GM12878 (cell line): Measurements from ENCODE around the gene ITPR3. TPM values are rescaled to one million over a fixed set of nuclear protein-coding genes. Genes with fewer than 3 reads are reported as not detected.

ENCODE experiments used
- ATAC-seq: fragments of 200-7000 bp; cut with Tn5 transposase; 3 replicates; pipeline ENCODE4 v1.9.1; 2020; ENCODE audit warnings: mild to moderate bottlenecking, moderate library complexity
- BruUV-seq: library from RNA; stranded (reverse); fragments of 400-500 nt; replicated peaks from 2 replicates; lab custom pipeline; 2021; lab: Mats Ljungman, UMichigan
- CTCF ChIA-PET: fragments of 300-600 bp; sonication (Branson Sonifier 250); formaldehyde crosslinking; extraction: SDS; loops from one replicate; lab custom pipeline; 2021; ENCODE audit warnings: inconsistent platforms; lab: Yijun Ruan, JAX
- POLR2A ChIA-PET: fragments of 350-600 bp; formaldehyde crosslinking; extraction: SDS; loops from one replicate; lab custom pipeline; 2021; ENCODE audit warnings: inconsistent platforms; lab: Charles Lee
- RAD21 ChIA-PET: fragments of 300-600 bp; sonication (Branson Sonifier 250); formaldehyde crosslinking; loops from one replicate; lab custom pipeline; 2023; ENCODE audit warnings: antibody characterized with exemption; ENCODE audit not compliant: unreplicated experiment; lab: Charles Lee
- SMC1A ChIA-PET: fragments of 300-600 bp; sonication (Branson Sonifier 250); formaldehyde crosslinking; loops from one replicate; lab custom pipeline; 2023; ENCODE audit not compliant: unreplicated experiment, uncharacterized antibody; lab: Charles Lee
- DNase-seq: peaks from one replicate; pipeline ENCODE4 v3.0.0-alpha.2; 2011; ENCODE audit warnings: low read depth, low spot score
- FAIRE-seq: peaks from 3 replicates; lab custom pipeline; 2011; peaks lifted over from hg19 to GRCh38; lab: Jason Lieb, UNC
- H2AFZ ChIP-seq: 2 replicates; pipeline ENCODE4 v1.6.0; 2011; ENCODE audit warnings: low read depth, low read length, control low read depth; ENCODE audit not compliant: control insufficient read depth
- H3K27ac ChIP-seq: 2 replicates; pipeline ENCODE4 v1.5.1; 2011; ENCODE audit warnings: control low read depth; ENCODE audit not compliant: control insufficient read depth, insufficient read depth
- H3K27me3 ChIP-seq, 2 experiments: replicated peaks in 1 of 2; 2 replicates each; pipeline versions ENCODE4 v1.6.0 to v1.6.1; 2011; ENCODE audit warnings: low read length in 1 of 2; ENCODE audit not compliant: control insufficient read depth in 2 of 2, insufficient read depth in 2 of 2
- H3K36me3 ChIP-seq, 2 experiments: 2 replicates each; pipeline ENCODE4 v1.5.1; 2011; ENCODE audit warnings: low read length in 1 of 2; ENCODE audit not compliant: control insufficient read depth in 2 of 2, insufficient read depth in 2 of 2
- H3K4me1 ChIP-seq: 2 replicates; pipeline ENCODE4 v1.6.1; 2011; ENCODE audit warnings: mild to moderate bottlenecking, low read length, moderate library complexity, mixed read lengths; ENCODE audit not compliant: control insufficient read depth, insufficient read depth
- H3K4me2 ChIP-seq: 2 replicates; pipeline ENCODE4 v1.6.0; 2011; ENCODE audit warnings: control low read depth; ENCODE audit not compliant: control insufficient read depth, insufficient read depth
- H3K4me3 ChIP-seq: fragments of 200-600 bp; sonication (generic); 2 replicates; pipeline ENCODE4 v1.5.1; 2016
- H3K79me2 ChIP-seq: 2 replicates; pipeline ENCODE4 v1.6.0; 2011; ENCODE audit warnings: low read length; ENCODE audit not compliant: control insufficient read depth, insufficient read depth
- H3K9ac ChIP-seq: 2 replicates; pipeline ENCODE4 v1.8.0; 2011; ENCODE audit warnings: low read length, control low read depth, mixed read lengths; ENCODE audit not compliant: control insufficient read depth, insufficient read depth
- H3K9me3 ChIP-seq: replicated peaks from 3 replicates; pipeline ENCODE4 v1.5.1; 2011; ENCODE audit warnings: mild to moderate bottlenecking, low read length; ENCODE audit not compliant: control insufficient read depth, insufficient read depth
- H4K20me1 ChIP-seq: 2 replicates; pipeline ENCODE4 v1.6.0; 2011; ENCODE audit not compliant: control insufficient read depth, insufficient read depth
- EED ChIP-seq: sonication (generic); IDR thresholded peaks from 2 replicates; pipeline ENCODE4 v1.6.1; 2016; ENCODE audit warnings: antibody characterized with exemption, low read depth
- FOXK2 ChIP-seq: fragments of 450-650 bp; IDR thresholded peaks from 2 replicates; pipeline ENCODE4 v1.6.1; 2017; ENCODE audit warnings: mild to moderate bottlenecking, moderate library complexity
- HDAC6 ChIP-seq: fragments of 200-600 bp; sonication (generic); IDR thresholded peaks from one replicate; pipeline ENCODE4 v1.8.0; 2017; ENCODE audit warnings: antibody characterized with exemption; ENCODE audit not compliant: unreplicated experiment
- IKZF2 ChIP-seq, 2 experiments: fragments of 450-650 bp; IDR thresholded peaks; 2 replicates each; pipeline ENCODE4 v1.6.1; 2017; ENCODE audit warnings: mild to moderate bottlenecking in 2 of 2, moderate library complexity in 2 of 2
- MEF2B ChIP-seq: fragments of 450-650 bp; IDR thresholded peaks from 2 replicates; pipeline ENCODE4 v1.6.1; 2018; ENCODE audit warnings: mild to moderate bottlenecking, moderate library complexity; ENCODE audit not compliant: partially characterized antibody, poor library complexity, severe bottlenecking
- NR2C1 ChIP-seq: fragments of 450-650 bp; IDR thresholded peaks from 2 replicates; pipeline ENCODE4 v1.6.1; 2017; ENCODE audit warnings: antibody characterized with exemption, mild to moderate bottlenecking, moderate library complexity
- POLR2AphosphoS5 ChIP-seq: IDR thresholded peaks from 2 replicates; pipeline ENCODE4 v1.6.1; 2011; ENCODE audit warnings: mild to moderate bottlenecking, low read length, inconsistent platforms
- RAD21 ChIP-seq: IDR thresholded peaks from 2 replicates; pipeline ENCODE4 v1.6.1; 2011; ENCODE audit warnings: mild to moderate bottlenecking, low read depth, low read length, moderate library complexity; ENCODE audit not compliant: insufficient read depth
- RUNX3 ChIP-seq: IDR thresholded peaks from 2 replicates; pipeline ENCODE4 v1.6.1; 2012; ENCODE audit warnings: low read length, inconsistent platforms
- SREBF2 ChIP-seq: IDR thresholded peaks from 2 replicates; pipeline ENCODE4 v1.6.1; 2012; ENCODE audit warnings: mild to moderate bottlenecking, low read length
- TCF12 ChIP-seq: IDR thresholded peaks from 2 replicates; pipeline ENCODE4 v1.6.1; 2011; ENCODE audit warnings: low read depth, mild to moderate bottlenecking, low read length
- YY1 ChIP-seq: IDR thresholded peaks from 2 replicates; pipeline ENCODE4 v1.6.1; 2011; ENCODE audit warnings: low read depth, mild to moderate bottlenecking, low read length
- ZNF24 ChIP-seq: fragments of 450-650 bp; IDR thresholded peaks from 2 replicates; pipeline ENCODE4 v1.6.1; 2017; ENCODE audit warnings: antibody characterized with exemption, mild to moderate bottlenecking
- WGBS: methylation state at CpG from one replicate; pipeline ENCODE4 v1.1.6; 2016; ENCODE audit warnings: low lambda C conversion rate; ENCODE audit not compliant: insufficient replicate concordance, insufficient coverage; ENCODE audit errors: missing lambda C conversion rate; 5-methylcytosine and 5-hydroxymethylcytosine counted together
- in situ Hi-C: fragments of 300-500 bp; cut with MboI; formaldehyde crosslinking; loops from 9 replicates; pipeline ENCODE4 v1.14.3; 2018; ENCODE audit warnings: mixed read lengths
- intact Hi-C: fragments of 100-400 bp; cut with micrococcal nuclease; formaldehyde crosslinking; loops from one replicate; pipeline ENCODE4 v1.14.2; 2022; ENCODE audit not compliant: unreplicated experiment
- polyA plus RNA-seq, 11 experiments: library from polyadenylated mRNA; depleted of rRNA in 4 of 11; unstranded in 6 of 11; stranded (reverse) in 5 of 11; fragments of >200 nt; fragmentation: Nextera tagmentation in 4 of 11; fragmentation: Illumina TruSeq in 1 of 11; extraction: Ambion mirVana in 4 of 11; extraction: Trizol in 1 of 11; gene quantifications; 1 replicate in 1 of 11; 2 replicates in 10 of 11; pipeline versions ENCODE4 v1.2.1 to v1.2.3, GENCODE V29; 2011 to 2016; ENCODE audit warnings: inconsistent platforms in 2 of 11, missing spikeins in 2 of 11, low read depth in 1 of 11
- total RNA-seq, 4 experiments: library from RNA; depleted of rRNA in 3 of 4; stranded (reverse); fragments of >200 nt in 3 of 4; fragmentation: Illumina TruSeq in 1 of 4; extraction: Trizol in 1 of 4; gene quantifications; 2 replicates each; pipeline versions ENCODE4 v1.2.1 to v1.2.3, GENCODE V29; 2013 to 2021
- TF ChIP-seq, protein P1 (sequence below): fragments of 450-650 bp; IDR thresholded peaks from 2 replicates; pipeline ENCODE4 v1.6.1; 2016; ENCODE audit warnings: mild to moderate bottlenecking, moderate library complexity, borderline replicate concordance
- TF ChIP-seq, protein P2 (sequence below), 3 experiments: IDR thresholded peaks in 2 of 3; conservative IDR thresholded peaks in 1 of 3; 2 replicates each; pipeline ENCODE4 v1.5.1; 2011; ENCODE audit warnings: low read depth in 3 of 3, low read length in 3 of 3, mild to moderate bottlenecking in 3 of 3, control low read depth in 2 of 3, moderate library complexity in 2 of 3, inconsistent platforms in 1 of 3, mixed read lengths in 1 of 3; ENCODE audit not compliant: control insufficient read depth in 2 of 3, insufficient read depth in 1 of 3; ENCODE audit errors: extremely low read depth in 1 of 3
- TF ChIP-seq, protein P3 (sequence below): fragments of 450-650 bp; IDR thresholded peaks from 2 replicates; pipeline ENCODE4 v1.6.1; 2017; ENCODE audit warnings: low read depth, mild to moderate bottlenecking, moderate library complexity

The ITPR3 gene
- total and polyA plus RNA-seq, 10 of the 15 experiments (the other 5 are each of a cell fraction or from before 2014, with no cell fraction given), result 0.32 to 34.0 (median 11.9) TPM

DNA sequence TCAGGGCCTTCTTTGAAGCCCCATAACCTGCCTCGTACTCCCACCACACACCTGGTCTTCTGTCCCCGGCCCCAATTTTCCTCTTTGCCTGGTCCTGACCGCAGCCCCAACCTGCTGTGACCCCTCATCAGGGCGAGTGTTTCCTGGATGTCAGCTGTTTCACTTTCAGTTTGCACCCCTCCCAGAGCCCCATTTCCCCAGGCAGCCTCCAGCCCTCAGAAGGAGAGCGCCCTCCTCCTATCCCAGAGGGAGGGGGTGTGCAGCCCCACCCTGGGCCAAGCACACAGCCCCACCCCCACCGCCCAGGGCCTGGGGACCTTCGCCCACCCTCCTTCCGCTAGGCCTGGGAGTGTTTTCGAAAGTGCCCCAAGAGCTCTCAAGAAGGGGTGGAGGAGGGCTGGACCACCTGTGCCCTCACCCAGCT is 42.5 kb upstream of the ITPR3 start:
- BruUV-seq, result no TSS peak
- peak; percentile 81 for TF ChIP-seq RUNX3
- TF ChIP-seq SREBF2, result no peak
- TF ChIP-seq YY1, result 0 out of 2 replicates have a peak, but pooled peaks have one; percentile 16
- TF ChIP-seq TCF12, result peak; percentile 38; the same call in 1 of the 2 replicates
- TF ChIP-seq RAD21, result peak; percentile 14; the same call in 1 of the 2 replicates
- TF ChIP-seq, protein P1, sequence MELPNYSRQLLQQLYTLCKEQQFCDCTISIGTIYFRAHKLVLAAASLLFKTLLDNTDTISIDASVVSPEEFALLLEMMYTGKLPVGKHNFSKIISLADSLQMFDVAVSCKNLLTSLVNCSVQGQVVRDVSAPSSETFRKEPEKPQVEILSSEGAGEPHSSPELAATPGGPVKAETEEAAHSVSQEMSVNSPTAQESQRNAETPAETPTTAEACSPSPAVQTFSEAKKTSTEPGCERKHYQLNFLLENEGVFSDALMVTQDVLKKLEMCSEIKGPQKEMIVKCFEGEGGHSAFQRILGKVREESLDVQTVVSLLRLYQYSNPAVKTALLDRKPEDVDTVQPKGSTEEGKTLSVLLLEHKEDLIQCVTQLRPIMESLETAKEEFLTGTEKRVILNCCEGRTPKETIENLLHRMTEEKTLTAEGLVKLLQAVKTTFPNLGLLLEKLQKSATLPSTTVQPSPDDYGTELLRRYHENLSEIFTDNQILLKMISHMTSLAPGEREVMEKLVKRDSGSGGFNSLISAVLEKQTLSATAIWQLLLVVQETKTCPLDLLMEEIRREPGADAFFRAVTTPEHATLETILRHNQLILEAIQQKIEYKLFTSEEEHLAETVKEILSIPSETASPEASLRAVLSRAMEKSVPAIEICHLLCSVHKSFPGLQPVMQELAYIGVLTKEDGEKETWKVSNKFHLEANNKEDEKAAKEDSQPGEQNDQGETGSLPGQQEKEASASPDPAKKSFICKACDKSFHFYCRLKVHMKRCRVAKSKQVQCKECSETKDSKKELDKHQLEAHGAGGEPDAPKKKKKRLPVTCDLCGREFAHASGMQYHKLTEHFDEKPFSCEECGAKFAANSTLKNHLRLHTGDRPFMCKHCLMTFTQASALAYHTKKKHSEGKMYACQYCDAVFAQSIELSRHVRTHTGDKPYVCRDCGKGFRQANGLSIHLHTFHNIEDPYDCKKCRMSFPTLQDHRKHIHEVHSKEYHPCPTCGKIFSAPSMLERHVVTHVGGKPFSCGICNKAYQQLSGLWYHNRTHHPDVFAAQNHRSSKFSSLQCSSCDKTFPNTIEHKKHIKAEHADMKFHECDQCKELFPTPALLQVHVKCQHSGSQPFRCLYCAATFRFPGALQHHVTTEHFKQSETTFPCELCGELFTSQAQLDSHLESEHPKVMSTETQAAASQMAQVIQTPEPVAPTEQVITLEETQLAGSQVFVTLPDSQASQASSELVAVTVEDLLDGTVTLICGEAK, result no peak
- peak; percentile 31; the same call in 1 of the 2 replicates for TF ChIP-seq NR2C1
- TF ChIP-seq ZNF24, result no peak
- TF ChIP-seq, protein P2, sequence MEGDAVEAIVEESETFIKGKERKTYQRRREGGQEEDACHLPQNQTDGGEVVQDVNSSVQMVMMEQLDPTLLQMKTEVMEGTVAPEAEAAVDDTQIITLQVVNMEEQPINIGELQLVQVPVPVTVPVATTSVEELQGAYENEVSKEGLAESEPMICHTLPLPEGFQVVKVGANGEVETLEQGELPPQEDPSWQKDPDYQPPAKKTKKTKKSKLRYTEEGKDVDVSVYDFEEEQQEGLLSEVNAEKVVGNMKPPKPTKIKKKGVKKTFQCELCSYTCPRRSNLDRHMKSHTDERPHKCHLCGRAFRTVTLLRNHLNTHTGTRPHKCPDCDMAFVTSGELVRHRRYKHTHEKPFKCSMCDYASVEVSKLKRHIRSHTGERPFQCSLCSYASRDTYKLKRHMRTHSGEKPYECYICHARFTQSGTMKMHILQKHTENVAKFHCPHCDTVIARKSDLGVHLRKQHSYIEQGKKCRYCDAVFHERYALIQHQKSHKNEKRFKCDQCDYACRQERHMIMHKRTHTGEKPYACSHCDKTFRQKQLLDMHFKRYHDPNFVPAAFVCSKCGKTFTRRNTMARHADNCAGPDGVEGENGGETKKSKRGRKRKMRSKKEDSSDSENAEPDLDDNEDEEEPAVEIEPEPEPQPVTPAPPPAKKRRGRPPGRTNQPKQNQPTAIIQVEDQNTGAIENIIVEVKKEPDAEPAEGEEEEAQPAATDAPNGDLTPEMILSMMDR (IDR thresholded peaks at IDR 0.05 in 2 of 3, conservative IDR thresholded peaks at IDR 0.05 in 1 of 3; ENCODE audit: control insufficient read depth in 2 of 3, extremely low read depth in 1 of 3, insufficient read depth in 1 of 3, low read depth in 3 of 3, low read length in 3 of 3), result peak in 1 of 3 experiments; percentile 6; a peak in 2 of 6 replicates
- TF ChIP-seq EED, result peak; percentile 64
- TF ChIP-seq IKZF2 (IDR thresholded peaks at IDR 0.05), result peak in 1 of 2 experiments; percentile 61; a peak in 1 of 4 replicates
- TF ChIP-seq MEF2B, result peak; percentile 39
- TF ChIP-seq, protein P3, sequence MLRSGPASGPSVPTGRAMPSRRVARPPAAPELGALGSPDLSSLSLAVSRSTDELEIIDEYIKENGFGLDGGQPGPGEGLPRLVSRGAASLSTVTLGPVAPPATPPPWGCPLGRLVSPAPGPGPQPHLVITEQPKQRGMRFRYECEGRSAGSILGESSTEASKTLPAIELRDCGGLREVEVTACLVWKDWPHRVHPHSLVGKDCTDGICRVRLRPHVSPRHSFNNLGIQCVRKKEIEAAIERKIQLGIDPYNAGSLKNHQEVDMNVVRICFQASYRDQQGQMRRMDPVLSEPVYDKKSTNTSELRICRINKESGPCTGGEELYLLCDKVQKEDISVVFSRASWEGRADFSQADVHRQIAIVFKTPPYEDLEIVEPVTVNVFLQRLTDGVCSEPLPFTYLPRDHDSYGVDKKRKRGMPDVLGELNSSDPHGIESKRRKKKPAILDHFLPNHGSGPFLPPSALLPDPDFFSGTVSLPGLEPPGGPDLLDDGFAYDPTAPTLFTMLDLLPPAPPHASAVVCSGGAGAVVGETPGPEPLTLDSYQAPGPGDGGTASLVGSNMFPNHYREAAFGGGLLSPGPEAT, result peak; percentile 51; the same call in 1 of the 2 replicates
- peak; percentile 42; the same call in 1 of the 2 replicates for TF ChIP-seq FOXK2
- 0 out of 2 replicates have a peak, but pooled peaks have one; percentile 25 for TF ChIP-seq POLR2AphosphoS5
- TF ChIP-seq HDAC6, result no peak

More for the DNA sequence above, 42.5 kb upstream of the ITPR3 start:
- Histone ChIP-seq H3K36me3 (peaks cover 22 to 24% of the 10 kb centered on the region in 2 experiments), H3K9me3 (no peaks in the 10 kb centered on the region; the same call in 2 of the 3 replicates), H3K27ac (peak overlapping the region; percentile 95), H2AFZ (peak overlapping the region; percentile 29; the same call in 1 of the 2 replicates), H3K27me3 (no peaks in the 10 kb centered on the region), H3K4me1 (peaks cover 12% of the 10 kb centered on the region), H3K4me3 (peak overlapping the region; percentile 93), H3K79me2 (peaks cover 35% of the 10 kb centered on the region), H3K4me2 (peak overlapping the region; percentile 93), H4K20me1 (no peaks in the 10 kb centered on the region; the same call in 1 of the 2 replicates), H3K9ac (peak overlapping the region; percentile 98)
- FAIRE-seq (peak; percentile 68), ATAC-seq (peak; percentile 51), DNase-seq (no peak)
- in situ Hi-C loops, result no loop called here
- ChIA-PET CTCF (interaction anchor here (0.5 to 3.9 kb wide), 9 partner anchors 11 to 152 kb away, joined by 3 to 22 read pairs (median 3); partner anchors contain the start of gene UQCC2), RAD21 (interaction anchor here (0.9 to 3.3 kb wide), 8 partner anchors 8 to 307 kb away, joined by 3 to 15 read pairs (median 6); partner anchors contain the start of genes ITPR3, SYNGAP1, VPS52 and ZBTB9), POLR2A (interaction anchor here (0.6 to 2.8 kb wide), 8 partner anchors 8 to 1748 kb away, joined by 3 to 26 read pairs (median 4); partner anchors contain the start of genes CUTA and ITPR3), SMC1A (interaction anchor here (0.9 to 3.6 kb wide), 5 partner anchors 13 to 147 kb away, joined by 3 to 13 read pairs (median 6); partner anchors contain the start of gene ZBTB9)
- 0% methylated on average over 9 of the region's 9 CpGs for WGBS
- intact Hi-C loops, result loop anchor here (1.0 to 10.0 kb wide), 2 partner anchors 7 to 374 kb away; partner anchors contain the start of genes HSD17B8, RING1, RXRB and SLC39A7
